Ishikawa (cell line): ENCODE data around the gene KIF16B.

Source experiments
- CEBPB ChIP-seq: IDR thresholded peaks from 2 replicates; pipeline ENCODE4 v1.6.1; 2012
- CREB1 ChIP-seq: IDR thresholded peaks from 2 replicates; pipeline ENCODE4 v1.6.1; 2012; ENCODE audit warnings: low read depth
- EGR1 ChIP-seq: IDR thresholded peaks from 2 replicates; pipeline ENCODE4 v1.6.1; 2012
- EP300 ChIP-seq: IDR thresholded peaks from 2 replicates; pipeline ENCODE4 v1.6.1; 2012; ENCODE audit warnings: borderline replicate concordance
- NFIC ChIP-seq: IDR thresholded peaks from 2 replicates; pipeline ENCODE4 v1.6.1; 2012
- RAD21 ChIP-seq: IDR thresholded peaks from 2 replicates; pipeline ENCODE4 v1.6.1; 2012; ENCODE audit warnings: low read depth
- TAF1 ChIP-seq: IDR thresholded peaks from 2 replicates; pipeline ENCODE4 v1.6.1; 2012; ENCODE audit warnings: low read depth, mild to moderate bottlenecking
- YY1 ChIP-seq: IDR thresholded peaks from 2 replicates; pipeline ENCODE4 v1.6.1; 2012; ENCODE audit warnings: low read depth
- TF ChIP-seq, protein P1 (sequence below): IDR thresholded peaks from 2 replicates; pipeline ENCODE4 v1.6.1; 2012; ENCODE audit warnings: low read depth, mild to moderate bottlenecking
- TF ChIP-seq, protein P2 (sequence below): IDR thresholded peaks from 2 replicates; pipeline ENCODE4 v1.6.1; 2012
- TF ChIP-seq, protein P3 (sequence below): IDR thresholded peaks from 2 replicates; pipeline ENCODE4 v1.6.1; 2012

- no peak for TF ChIP-seq TAF1
- TF ChIP-seq EP300, result no peak
- TF ChIP-seq YY1, result no peak
- TF ChIP-seq, protein P1, sequence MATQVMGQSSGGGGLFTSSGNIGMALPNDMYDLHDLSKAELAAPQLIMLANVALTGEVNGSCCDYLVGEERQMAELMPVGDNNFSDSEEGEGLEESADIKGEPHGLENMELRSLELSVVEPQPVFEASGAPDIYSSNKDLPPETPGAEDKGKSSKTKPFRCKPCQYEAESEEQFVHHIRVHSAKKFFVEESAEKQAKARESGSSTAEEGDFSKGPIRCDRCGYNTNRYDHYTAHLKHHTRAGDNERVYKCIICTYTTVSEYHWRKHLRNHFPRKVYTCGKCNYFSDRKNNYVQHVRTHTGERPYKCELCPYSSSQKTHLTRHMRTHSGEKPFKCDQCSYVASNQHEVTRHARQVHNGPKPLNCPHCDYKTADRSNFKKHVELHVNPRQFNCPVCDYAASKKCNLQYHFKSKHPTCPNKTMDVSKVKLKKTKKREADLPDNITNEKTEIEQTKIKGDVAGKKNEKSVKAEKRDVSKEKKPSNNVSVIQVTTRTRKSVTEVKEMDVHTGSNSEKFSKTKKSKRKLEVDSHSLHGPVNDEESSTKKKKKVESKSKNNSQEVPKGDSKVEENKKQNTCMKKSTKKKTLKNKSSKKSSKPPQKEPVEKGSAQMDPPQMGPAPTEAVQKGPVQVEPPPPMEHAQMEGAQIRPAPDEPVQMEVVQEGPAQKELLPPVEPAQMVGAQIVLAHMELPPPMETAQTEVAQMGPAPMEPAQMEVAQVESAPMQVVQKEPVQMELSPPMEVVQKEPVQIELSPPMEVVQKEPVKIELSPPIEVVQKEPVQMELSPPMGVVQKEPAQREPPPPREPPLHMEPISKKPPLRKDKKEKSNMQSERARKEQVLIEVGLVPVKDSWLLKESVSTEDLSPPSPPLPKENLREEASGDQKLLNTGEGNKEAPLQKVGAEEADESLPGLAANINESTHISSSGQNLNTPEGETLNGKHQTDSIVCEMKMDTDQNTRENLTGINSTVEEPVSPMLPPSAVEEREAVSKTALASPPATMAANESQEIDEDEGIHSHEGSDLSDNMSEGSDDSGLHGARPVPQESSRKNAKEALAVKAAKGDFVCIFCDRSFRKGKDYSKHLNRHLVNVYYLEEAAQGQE, result no peak
- no peak for TF ChIP-seq EGR1
- no peak for TF ChIP-seq RAD21
- no peak for TF ChIP-seq NFIC
- no peak for TF ChIP-seq CEBPB
- no peak for TF ChIP-seq CREB1
- TF ChIP-seq, protein P2, sequence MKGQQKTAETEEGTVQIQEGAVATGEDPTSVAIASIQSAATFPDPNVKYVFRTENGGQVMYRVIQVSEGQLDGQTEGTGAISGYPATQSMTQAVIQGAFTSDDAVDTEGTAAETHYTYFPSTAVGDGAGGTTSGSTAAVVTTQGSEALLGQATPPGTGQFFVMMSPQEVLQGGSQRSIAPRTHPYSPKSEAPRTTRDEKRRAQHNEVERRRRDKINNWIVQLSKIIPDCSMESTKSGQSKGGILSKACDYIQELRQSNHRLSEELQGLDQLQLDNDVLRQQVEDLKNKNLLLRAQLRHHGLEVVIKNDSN, result no peak
- TF ChIP-seq, protein P3, sequence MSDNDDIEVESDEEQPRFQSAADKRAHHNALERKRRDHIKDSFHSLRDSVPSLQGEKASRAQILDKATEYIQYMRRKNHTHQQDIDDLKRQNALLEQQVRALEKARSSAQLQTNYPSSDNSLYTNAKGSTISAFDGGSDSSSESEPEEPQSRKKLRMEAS, result no peak
Measured at GRCh38 chr20:16562259-16562658, 11.0 kb downstream of the KIF16B start.
